Endothelial cell of umbilical vein (primary cell): ENCODE results near the gene ASB5. TPM values are rescaled to one million over a fixed set of nuclear protein-coding genes. Genes with fewer than 3 reads are reported as not detected.

Experiments used
- BruUV-seq: library from RNA; stranded (reverse); fragments of 400-500 nt; replicated peaks from 2 replicates; lab custom pipeline; 2021; lab: Mats Ljungman, UMichigan
- CTCF ChIA-PET: fragments of 300-600, 350-600 bp; sonication (Branson Sonifier 250); formaldehyde crosslinking; loops from one replicate; lab custom pipeline; 2021; ENCODE audit warnings: antibody characterized with exemption, inconsistent platforms; lab: Charles Lee
- POLR2A ChIA-PET: fragments of 300-600, 350-600 bp; sonication (Branson Sonifier 250); formaldehyde crosslinking; loops from one replicate; lab custom pipeline; 2021; ENCODE audit warnings: antibody characterized with exemption, inconsistent platforms; lab: Charles Lee
- DNase-seq: peaks from one replicate; pipeline ENCODE4 v3.0.0-alpha.2; 2011; ENCODE audit warnings: low read depth, low spot score
- FAIRE-seq: peaks from 2 replicates; lab custom pipeline; 2011; peaks lifted over from hg19 to GRCh38; lab: Jason Lieb, UNC
- H2AFZ ChIP-seq: 2 replicates; pipeline ENCODE4 v1.6.0; 2012; ENCODE audit warnings: low read depth, low read length, control low read depth, inconsistent platforms
- H3K27ac ChIP-seq: 2 replicates; pipeline ENCODE4 v1.5.1; 2011; ENCODE audit warnings: low read depth, mild to moderate bottlenecking, control low read depth, low read length, moderate library complexity; ENCODE audit not compliant: insufficient read depth
- H3K27me3 ChIP-seq, 2 experiments: 2 replicates each; pipeline versions ENCODE4 v1.6.0 to v1.6.1; 2011; ENCODE audit warnings: low read length in 2 of 2, mixed read lengths in 1 of 2; ENCODE audit not compliant: control insufficient read depth in 2 of 2, insufficient read depth in 2 of 2
- H3K36me3 ChIP-seq, 2 experiments: 2 replicates in 1 of 2; 3 replicates in 1 of 2; pipeline ENCODE4 v1.5.1; 2011; ENCODE audit warnings: low read length in 2 of 2, mild to moderate bottlenecking in 1 of 2, moderate library complexity in 1 of 2; ENCODE audit not compliant: control insufficient read depth in 2 of 2, insufficient read depth in 2 of 2; ENCODE audit errors: extremely low read depth in 1 of 2
- H3K4me1 ChIP-seq: 3 replicates; pipeline ENCODE4 v1.5.1; 2011; ENCODE audit warnings: mild to moderate bottlenecking, low read length; ENCODE audit not compliant: control insufficient read depth, insufficient read depth; ENCODE audit errors: extremely low read depth
- H3K4me2 ChIP-seq: 2 replicates; pipeline ENCODE4 v1.6.1; 2011; ENCODE audit warnings: low read length, control low read depth, mixed read lengths; ENCODE audit not compliant: insufficient read depth
- H3K4me3 ChIP-seq, 3 experiments: fragments of 200-600 bp in 1 of 3; sonication (generic), shearing (Covaris generic) in 1 of 3; replicated peaks in 1 of 3; 2 replicates each; pipeline ENCODE4 v1.5.1; 2011 to 2016; ENCODE audit warnings: control low read depth in 3 of 3, low read length in 3 of 3, mild to moderate bottlenecking in 2 of 3, inconsistent platforms in 1 of 3, low read depth in 1 of 3, moderate library complexity in 1 of 3; ENCODE audit not compliant: insufficient read depth in 1 of 3
- H3K79me2 ChIP-seq: 2 replicates; pipeline ENCODE4 v1.6.0; 2012; ENCODE audit warnings: low read length, inconsistent platforms; ENCODE audit not compliant: control insufficient read depth, insufficient read depth
- H3K9ac ChIP-seq: replicated peaks from 2 replicates; pipeline ENCODE3; 2011; ENCODE audit warnings: low read length, control low read depth; ENCODE audit not compliant: insufficient read depth; ENCODE audit errors: extremely low read depth
- H3K9me1 ChIP-seq: replicated peaks from 3 replicates; pipeline ENCODE4 v1.6.0; 2011; ENCODE audit warnings: mild to moderate bottlenecking, low read length; ENCODE audit not compliant: control insufficient read depth, insufficient read depth; ENCODE audit errors: extremely low read depth
- H3K9me3 ChIP-seq: replicated peaks from 2 replicates; pipeline ENCODE4 v1.5.1; 2012; ENCODE audit warnings: low read length, inconsistent platforms; ENCODE audit not compliant: control insufficient read depth, insufficient read depth
- H4K20me1 ChIP-seq: replicated peaks from 2 replicates; pipeline ENCODE3; 2011; ENCODE audit warnings: mild to moderate bottlenecking, low read length; ENCODE audit not compliant: control insufficient read depth, insufficient read depth; ENCODE audit errors: extremely low read depth
- EZH2 ChIP-seq: IDR thresholded peaks from 2 replicates; pipeline ENCODE4 v1.6.1; 2012; ENCODE audit warnings: borderline replicate concordance, low read depth, mild to moderate bottlenecking, moderate library complexity, low read length, inconsistent platforms; ENCODE audit not compliant: severe bottlenecking
- FOS ChIP-seq: IDR thresholded peaks from 2 replicates; pipeline ENCODE4 v1.6.1; 2011; ENCODE audit warnings: mild to moderate bottlenecking, low read length, moderate library complexity, borderline replicate concordance; ENCODE audit not compliant: insufficient read depth
- GATA2 ChIP-seq: IDR thresholded peaks from 2 replicates; pipeline ENCODE4 v1.7.0; 2011; ENCODE audit warnings: low read depth, mild to moderate bottlenecking, moderate library complexity, mixed read lengths, low read length; ENCODE audit not compliant: insufficient read length, insufficient read depth
- JUN ChIP-seq: IDR thresholded peaks from 2 replicates; pipeline ENCODE4 v1.6.1; 2011; ENCODE audit warnings: borderline replicate concordance, low read depth; ENCODE audit not compliant: insufficient read length, insufficient read depth
- MYC ChIP-seq: IDR thresholded peaks from one replicate; pipeline ENCODE4 v1.6.1; 2011; ENCODE audit warnings: mild to moderate bottlenecking, low read depth, low read length
- POLR2A ChIP-seq: IDR thresholded peaks from 2 replicates; pipeline ENCODE4 v1.6.1; 2012; ENCODE audit warnings: low read depth, mild to moderate bottlenecking, control low read depth, low read length
- POLR2AphosphoS5 ChIP-seq: IDR thresholded peaks from 2 replicates; pipeline ENCODE4 v1.6.1; 2012; ENCODE audit warnings: low read depth, mild to moderate bottlenecking, control low read depth, low read length, moderate library complexity; ENCODE audit not compliant: insufficient read depth
- dilution Hi-C: fragments of 300-500 bp; cut with MboI; formaldehyde crosslinking; loops from one replicate; pipeline ENCODE4 v1.15.0; 2019; ENCODE audit warnings: low sequenced_read_pairs; ENCODE audit not compliant: extremely low pct_ligation_motif_present
- intact Hi-C: fragments of 100-400 bp; cut with micrococcal nuclease; formaldehyde crosslinking; loops from one replicate; pipeline ENCODE4 v1.10.0; 2022
- polyA plus RNA-seq, 4 experiments: library from polyadenylated mRNA; depleted of rRNA in 3 of 4; stranded (reverse) in 3 of 4; unstranded in 1 of 4; fragments of >200 nt; gene quantifications; 2 replicates each; pipeline versions ENCODE4 v1.2.1 to v1.2.3, GENCODE V29; 2011 to 2012; ENCODE audit warnings: missing spikeins in 1 of 4
- total RNA-seq: library from RNA; stranded (reverse); gene quantifications from 2 replicates; pipeline ENCODE4 v1.2.3, GENCODE V29; 2021
- TF ChIP-seq, protein P1 (sequence below), 2 donors: IDR thresholded peaks; 1 replicate in 1 of 2; 2 replicates in 1 of 2; pipeline ENCODE4 v1.5.1; 2011; ENCODE audit warnings: low read length in 2 of 2, mild to moderate bottlenecking in 2 of 2, moderate library complexity in 2 of 2, control low read depth in 1 of 2, inconsistent platforms in 1 of 2, low read depth in 1 of 2; ENCODE audit not compliant: insufficient read depth in 1 of 2; ENCODE audit errors: extremely low read depth in 1 of 2
- TF ChIP-seq, protein P2 (sequence below): IDR thresholded peaks from 2 replicates; pipeline ENCODE4 v1.6.1; 2011; ENCODE audit not compliant: insufficient read depth, insufficient read length

Gene ASB5
- total and polyA plus RNA-seq, 2 donors (not counting 3 experiments of a cell fraction or from before 2014, with no cell fraction given), result not detected

DNA sequence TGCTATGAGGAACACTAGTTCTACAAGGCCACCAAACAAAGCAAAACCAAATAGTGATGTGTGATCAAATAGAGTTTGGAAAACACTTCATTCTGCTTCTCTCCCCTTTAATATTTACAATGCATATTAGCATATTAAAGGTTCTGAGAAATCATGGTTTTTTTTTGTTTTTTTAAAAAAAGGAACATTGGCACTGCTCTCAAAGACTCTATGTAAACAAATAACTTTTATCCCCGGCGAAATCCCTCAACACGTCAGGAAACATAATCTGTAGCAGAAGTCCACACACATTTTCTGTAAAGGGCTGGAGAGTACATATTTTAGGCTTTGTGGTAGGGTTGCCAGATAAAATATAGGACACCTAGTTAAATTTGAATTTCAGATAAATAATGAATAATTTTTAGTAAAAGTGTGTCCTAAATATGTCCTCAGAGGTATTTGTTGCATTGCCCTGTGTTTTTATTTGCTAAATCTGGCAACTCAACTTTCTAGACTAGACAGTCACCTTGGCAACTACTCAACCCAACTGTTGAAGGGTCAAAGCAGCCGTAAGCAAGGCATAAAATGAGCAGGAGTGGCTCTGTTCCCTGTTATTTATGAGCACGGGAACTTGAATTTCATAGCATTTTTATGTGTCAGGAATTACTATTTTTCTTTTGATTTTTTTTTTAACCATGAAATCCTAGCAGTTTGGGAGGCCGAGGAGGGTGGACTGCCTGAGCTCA, 82.2 kb downstream of the ASB5 start:
- H3K4me2 ChIP-seq, result no peak overlapping the region
- H3K4me1 ChIP-seq, result no peaks in the 10 kb centered on the region
- FAIRE-seq (no peak), DNase-seq (no peak)
- no peaks in the 10 kb centered on the region for H3K79me2 ChIP-seq
- intact Hi-C loops (no loop called here), dilution Hi-C loops (no loop called here)
- no peaks in the 10 kb centered on the region for H3K27me3 ChIP-seq
- POLR2A ChIA-PET, result no interaction called here
- H3K36me3 ChIP-seq, result no peaks in the 10 kb centered on the region
- no peaks in the 10 kb centered on the region for H3K9me1 ChIP-seq
- BruUV-seq, result no TSS peak
- TF ChIP-seq JUN (no peak), MYC (no peak), EZH2 (no peak), POLR2AphosphoS5 (no peak), FOS (no peak), POLR2A (no peak), GATA2 (no peak)
- TF ChIP-seq, protein P1, sequence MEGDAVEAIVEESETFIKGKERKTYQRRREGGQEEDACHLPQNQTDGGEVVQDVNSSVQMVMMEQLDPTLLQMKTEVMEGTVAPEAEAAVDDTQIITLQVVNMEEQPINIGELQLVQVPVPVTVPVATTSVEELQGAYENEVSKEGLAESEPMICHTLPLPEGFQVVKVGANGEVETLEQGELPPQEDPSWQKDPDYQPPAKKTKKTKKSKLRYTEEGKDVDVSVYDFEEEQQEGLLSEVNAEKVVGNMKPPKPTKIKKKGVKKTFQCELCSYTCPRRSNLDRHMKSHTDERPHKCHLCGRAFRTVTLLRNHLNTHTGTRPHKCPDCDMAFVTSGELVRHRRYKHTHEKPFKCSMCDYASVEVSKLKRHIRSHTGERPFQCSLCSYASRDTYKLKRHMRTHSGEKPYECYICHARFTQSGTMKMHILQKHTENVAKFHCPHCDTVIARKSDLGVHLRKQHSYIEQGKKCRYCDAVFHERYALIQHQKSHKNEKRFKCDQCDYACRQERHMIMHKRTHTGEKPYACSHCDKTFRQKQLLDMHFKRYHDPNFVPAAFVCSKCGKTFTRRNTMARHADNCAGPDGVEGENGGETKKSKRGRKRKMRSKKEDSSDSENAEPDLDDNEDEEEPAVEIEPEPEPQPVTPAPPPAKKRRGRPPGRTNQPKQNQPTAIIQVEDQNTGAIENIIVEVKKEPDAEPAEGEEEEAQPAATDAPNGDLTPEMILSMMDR (IDR thresholded peaks at IDR 0.05; ENCODE audit: extremely low read depth in 1 of 2, insufficient read depth in 1 of 2, low read depth in 1 of 2, low read length in 2 of 2), result no peak
- TF ChIP-seq, protein P2, sequence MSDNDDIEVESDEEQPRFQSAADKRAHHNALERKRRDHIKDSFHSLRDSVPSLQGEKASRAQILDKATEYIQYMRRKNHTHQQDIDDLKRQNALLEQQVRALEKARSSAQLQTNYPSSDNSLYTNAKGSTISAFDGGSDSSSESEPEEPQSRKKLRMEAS, result no peak
- H3K4me3 ChIP-seq, result no peak overlapping the region
- CTCF ChIA-PET, result no interaction called here
- no peaks in the 10 kb centered on the region for H3K9me3 ChIP-seq
- H3K27ac ChIP-seq, result no peak overlapping the region
- no peak overlapping the region for H2AFZ ChIP-seq
- no peaks in the 10 kb centered on the region for H4K20me1 ChIP-seq
- H3K9ac ChIP-seq, result no peak overlapping the region
